ENCODE results near the gene TM9SF1.
A peak's percentile ranks its signal among the peaks of the same experiment; 100 is the strongest.

The TM9SF1 gene

GRCh38 chr14:24195186-24196070 is at the start of gene TM9SF1:
TSS of gene TM9SF1 (minus strand) at chr14:24195441. CDS start at chr14:24195019, 422 bp downstream.
- peak within 1 kb of the TSS; percentile 97 for H3K27ac Mint-ChIP-seq
- peak within 1 kb of the TSS; percentile 91 for H3K4me3 Mint-ChIP-seq
- no peaks in the 10 kb centered on the region for H3K9me3 Mint-ChIP-seq (ENCODE audit: low read depth)
- H3K27me3 Mint-ChIP-seq = no peaks in the 10 kb centered on the region
- H3K36me3 Mint-ChIP-seq = peaks cover 14% of the 10 kb centered on the region
- peaks cover 54% of the 10 kb centered on the region for H3K4me1 Mint-ChIP-seq (ENCODE audit: low read depth)

DNA sequence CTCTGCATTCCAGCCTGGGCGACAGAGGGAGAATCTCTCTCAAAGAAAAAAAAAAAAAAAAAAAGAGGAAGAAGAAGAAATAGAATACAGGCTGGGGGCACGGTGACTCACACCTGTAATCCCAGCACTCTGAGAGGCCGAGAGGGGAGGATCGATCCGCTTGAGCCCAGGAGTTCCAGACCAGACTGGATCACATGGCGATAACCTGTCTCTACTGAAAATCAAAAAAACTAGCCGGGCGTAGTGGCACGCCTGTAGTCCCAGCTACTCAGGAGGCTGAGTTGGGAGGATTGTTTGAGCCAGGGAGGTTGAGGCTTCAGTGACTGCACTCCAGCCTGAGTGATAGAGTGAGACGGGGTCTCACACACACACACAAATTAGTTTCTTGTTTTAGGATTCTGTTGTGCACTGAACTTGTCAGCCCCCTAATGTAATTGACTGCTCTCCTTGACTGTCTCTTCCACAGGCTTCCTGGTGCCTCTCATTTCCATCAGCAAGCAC is 48.1 kb upstream of the TM9SF1 start:
- Mint-ChIP-seq H3K27me3 (no peaks in the 10 kb centered on the region), H3K36me3 (no peaks in the 10 kb centered on the region), H3K4me3 (peak overlapping the region; percentile 97), H3K4me1 (ENCODE audit: low read depth) (peaks cover 58% of the 10 kb centered on the region), H3K27ac (peak overlapping the region; percentile 100), H3K9me3 (ENCODE audit: low read depth) (no peaks in the 10 kb centered on the region)

DNA sequence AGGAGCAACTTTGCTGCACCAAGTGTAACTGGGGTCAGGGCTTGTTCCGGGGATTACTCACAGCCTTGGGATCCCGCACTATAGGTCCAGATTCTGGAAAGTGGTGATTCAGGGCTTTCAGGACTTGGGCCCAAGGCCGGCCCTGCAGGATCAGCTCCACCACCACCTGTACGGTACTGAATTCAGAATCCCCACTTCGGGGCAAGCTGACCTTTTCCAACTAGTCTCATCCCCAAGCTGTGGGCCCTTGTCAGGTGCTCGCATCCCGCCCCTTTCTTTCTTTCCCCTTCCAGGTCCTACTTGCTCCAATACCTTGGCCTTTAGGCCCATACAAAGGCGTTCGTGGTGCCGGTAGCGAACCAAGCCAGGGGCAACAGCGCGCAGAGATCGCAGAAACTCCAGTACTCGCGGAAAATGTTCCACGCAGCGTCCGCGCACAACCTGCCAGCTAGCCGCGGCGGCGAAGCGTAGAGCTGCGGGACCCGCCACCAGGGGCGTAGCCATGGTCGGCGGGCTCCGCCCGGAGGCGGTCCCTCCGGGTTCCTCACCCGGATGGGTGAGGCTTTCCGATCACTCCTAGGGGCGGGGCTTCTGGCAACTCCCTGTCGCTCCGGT is 46.7 kb upstream of the TM9SF1 start:
- H3K4me3 Mint-ChIP-seq = peak overlapping the region; percentile 97
- H3K27ac Mint-ChIP-seq = peak overlapping the region; percentile 100
- H3K27me3 Mint-ChIP-seq = no peaks in the 10 kb centered on the region
- H3K9me3 Mint-ChIP-seq (ENCODE audit: low read depth) = no peaks in the 10 kb centered on the region
- peaks cover 63% of the 10 kb centered on the region for H3K4me1 Mint-ChIP-seq (ENCODE audit: low read depth)
- no peaks in the 10 kb centered on the region for H3K36me3 Mint-ChIP-seq

DNA sequence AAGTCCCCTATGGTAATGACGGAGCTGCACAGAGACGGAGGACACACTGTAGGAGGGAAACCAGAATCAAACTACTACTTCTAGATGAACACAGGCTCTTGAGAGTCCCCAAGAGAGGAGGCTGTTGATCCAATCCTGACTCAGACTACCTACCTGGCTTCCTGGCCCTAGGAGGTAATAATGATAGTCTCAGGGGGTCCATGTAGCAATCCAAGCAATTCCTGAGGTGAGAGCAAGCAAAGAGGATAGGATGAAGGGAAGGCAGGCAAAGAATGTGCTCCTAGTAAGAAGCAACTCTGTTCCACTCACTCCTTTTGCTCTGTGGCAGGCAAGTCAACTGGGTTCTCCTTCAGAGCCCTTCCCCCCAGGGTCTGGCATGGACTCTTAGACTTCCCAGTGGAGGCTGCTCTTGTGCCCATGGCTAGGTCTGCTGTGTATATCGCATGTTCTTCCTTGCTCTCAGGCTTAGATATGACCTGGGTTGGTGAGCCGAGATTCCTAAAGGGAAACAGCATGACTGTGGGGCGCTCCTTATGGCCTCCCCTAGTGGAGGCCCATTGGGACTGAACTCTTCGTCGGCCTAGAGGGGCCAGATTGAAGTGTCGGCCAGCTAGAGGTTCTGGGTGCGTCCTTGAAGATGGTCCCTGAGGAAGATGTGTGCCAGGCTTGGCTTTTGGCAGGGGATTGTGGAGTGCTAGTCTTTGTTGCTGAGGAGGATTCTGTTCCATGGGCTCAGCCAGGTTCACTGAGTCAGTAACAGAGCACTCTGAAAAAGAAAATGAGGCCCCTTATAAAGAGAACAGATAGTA is 45.1 kb upstream of the TM9SF1 start:
- Mint-ChIP-seq H3K4me1 (ENCODE audit: low read depth) (peaks cover 69% of the 10 kb centered on the region), H3K36me3 (peaks cover 4% of the 10 kb centered on the region), H3K9me3 (ENCODE audit: low read depth) (no peaks in the 10 kb centered on the region), H3K27me3 (no peaks in the 10 kb centered on the region), H3K27ac (peak overlapping the region; percentile 30), H3K4me3 (peak overlapping the region; percentile 97)

- Mint-ChIP-seq H3K4me3 (peak overlapping the region; percentile 97), H3K4me1 (ENCODE audit: low read depth) (peaks cover 78% of the 10 kb centered on the region), H3K27me3 (no peaks in the 10 kb centered on the region), H3K9me3 (ENCODE audit: low read depth) (no peaks in the 10 kb centered on the region), H3K36me3 (peaks cover 6% of the 10 kb centered on the region), H3K27ac (peak overlapping the region; percentile 81)
Measured at GRCh38 chr14:24238527-24239037, 43.3 kb upstream of the TM9SF1 start.

DNA sequence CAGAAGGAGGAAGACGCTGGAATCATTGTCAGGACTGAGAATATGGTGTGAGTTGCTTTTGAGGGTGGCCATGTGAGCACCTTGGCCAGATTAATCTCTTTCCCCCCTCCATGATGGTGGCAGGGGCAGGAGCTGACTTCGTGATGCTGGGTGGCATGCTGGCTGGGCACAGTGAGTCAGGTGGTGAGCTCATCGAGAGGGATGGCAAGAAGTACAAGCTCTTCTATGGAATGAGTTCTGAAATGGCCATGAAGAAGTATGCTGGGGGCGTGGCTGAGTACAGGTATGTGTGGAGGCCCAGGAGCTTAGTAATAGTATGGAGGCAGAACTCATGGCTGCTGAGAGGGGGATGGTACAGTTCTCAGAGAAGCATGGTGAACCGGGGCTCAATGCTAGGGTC is 42.9 kb upstream of the TM9SF1 start:
- H3K4me1 Mint-ChIP-seq (ENCODE audit: low read depth) = peaks cover 77% of the 10 kb centered on the region
- H3K27ac Mint-ChIP-seq = peak overlapping the region; percentile 81
- H3K27me3 Mint-ChIP-seq = no peaks in the 10 kb centered on the region
- peaks cover 6% of the 10 kb centered on the region for H3K36me3 Mint-ChIP-seq
- H3K4me3 Mint-ChIP-seq = peak overlapping the region; percentile 3
- H3K9me3 Mint-ChIP-seq (ENCODE audit: low read depth) = no peaks in the 10 kb centered on the region

DNA sequence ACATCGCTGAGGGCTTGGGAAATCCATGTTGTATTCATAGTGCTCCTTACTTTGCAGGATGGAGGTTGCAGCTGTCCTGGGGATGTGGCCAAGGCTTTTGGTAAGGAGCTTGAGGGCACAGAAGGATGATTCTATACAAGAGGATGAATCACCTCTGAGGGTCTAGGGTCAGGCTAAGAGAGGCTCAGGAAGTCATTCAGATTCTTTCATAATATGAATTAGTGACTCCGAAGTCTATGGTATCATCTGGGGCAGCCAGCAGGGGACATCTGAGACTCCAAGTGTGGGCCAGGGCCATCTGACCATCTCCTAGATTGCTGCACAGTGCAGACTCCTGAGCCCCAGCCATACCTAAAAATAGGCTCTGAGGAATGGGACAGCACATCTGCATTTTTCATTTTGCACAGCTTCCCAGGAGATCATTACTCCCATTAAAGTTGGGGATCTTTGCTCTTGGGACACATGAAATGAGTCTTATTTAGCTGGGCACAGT is 42.3 kb upstream of the TM9SF1 start:
- no peaks in the 10 kb centered on the region for H3K9me3 Mint-ChIP-seq (ENCODE audit: low read depth)
- H3K4me3 Mint-ChIP-seq = no peak overlapping the region
- H3K27me3 Mint-ChIP-seq = no peaks in the 10 kb centered on the region
- peaks cover 72% of the 10 kb centered on the region for H3K4me1 Mint-ChIP-seq (ENCODE audit: low read depth)
- H3K27ac Mint-ChIP-seq = peak overlapping the region; percentile 81
- peaks cover 6% of the 10 kb centered on the region for H3K36me3 Mint-ChIP-seq

DNA sequence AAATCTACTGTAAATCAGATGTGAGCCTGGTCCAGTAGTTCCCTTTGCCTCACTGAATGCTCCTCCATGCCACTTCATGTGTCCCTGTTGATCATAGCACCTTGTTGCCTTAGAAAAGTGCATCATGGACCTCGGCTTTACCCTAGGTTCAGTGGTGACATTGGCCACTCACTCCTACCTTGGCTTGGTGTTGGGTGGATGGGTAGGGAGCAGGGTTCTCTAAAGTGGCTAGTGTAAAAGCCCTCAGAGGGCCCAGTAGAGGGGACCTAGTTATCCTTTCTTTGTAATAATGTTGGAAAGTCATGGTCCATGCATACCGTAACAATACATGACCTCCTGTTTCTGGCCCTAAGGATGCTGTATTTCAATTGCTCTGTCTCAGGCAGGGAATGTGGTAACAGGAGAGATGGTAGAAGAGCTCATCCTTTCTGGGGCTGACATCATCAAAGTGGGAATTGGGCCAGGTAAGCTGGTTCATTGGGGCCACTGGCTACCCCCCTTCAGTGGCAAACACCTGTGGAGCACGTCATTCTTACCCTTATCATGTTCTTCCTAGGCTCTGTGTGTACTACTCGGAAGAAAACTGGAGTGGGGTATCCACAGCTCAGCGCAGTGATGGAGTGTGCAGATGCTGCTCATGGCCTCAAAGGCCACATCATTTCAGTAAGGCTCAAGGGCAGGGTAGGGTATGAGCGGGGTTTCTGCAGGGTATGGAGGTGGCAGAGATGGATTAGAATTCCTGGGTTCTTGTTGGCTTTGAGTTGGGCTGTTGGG is 41.6 kb upstream of the TM9SF1 start:
- Mint-ChIP-seq H3K27ac (peak overlapping the region; percentile 76), H3K36me3 (peaks cover 6% of the 10 kb centered on the region), H3K27me3 (no peaks in the 10 kb centered on the region), H3K9me3 (ENCODE audit: low read depth) (no peaks in the 10 kb centered on the region), H3K4me1 (ENCODE audit: low read depth) (peaks cover 72% of the 10 kb centered on the region), H3K4me3 (no peak overlapping the region)

DNA sequence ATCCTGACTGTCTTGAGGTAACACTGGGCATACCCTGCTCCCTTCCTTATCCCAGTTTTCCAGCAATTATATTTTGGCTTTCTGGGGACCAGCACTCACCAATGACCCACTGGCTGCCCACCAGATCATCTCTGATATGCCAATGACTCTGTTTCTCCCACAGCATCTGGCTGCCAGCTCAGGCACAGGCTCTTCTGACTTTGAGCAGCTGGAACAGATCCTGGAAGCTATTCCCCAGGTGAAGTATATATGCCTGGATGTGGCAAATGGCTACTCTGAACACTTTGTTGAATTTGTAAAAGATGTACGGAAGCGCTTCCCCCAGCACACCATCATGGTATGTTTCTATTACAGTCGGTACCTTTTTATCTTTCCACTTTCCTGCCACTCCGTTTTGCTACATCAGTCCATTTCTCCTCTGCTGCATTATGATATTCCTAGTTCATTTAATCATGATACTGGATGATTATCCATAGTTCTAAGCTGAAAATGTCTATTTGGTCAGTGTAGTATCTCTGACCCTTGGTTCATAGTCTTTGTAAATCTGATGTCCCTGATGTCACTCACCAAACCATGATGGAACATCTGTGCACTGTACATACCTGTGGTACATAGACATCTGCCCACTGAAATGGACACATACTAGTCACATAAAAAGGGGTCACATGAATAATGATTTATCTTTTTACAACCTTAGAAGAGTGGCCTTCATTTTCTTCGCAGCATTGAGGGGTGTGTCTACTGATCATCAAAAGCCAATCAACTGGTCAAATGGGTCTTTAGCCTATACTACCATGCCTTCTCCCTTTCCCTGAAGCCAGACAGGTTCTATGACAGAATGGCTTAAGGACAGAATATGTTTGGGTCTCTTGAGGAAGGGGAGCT is 40.8 kb upstream of the TM9SF1 start:
- Mint-ChIP-seq H3K4me3 (no peak overlapping the region), H3K9me3 (ENCODE audit: low read depth) (no peaks in the 10 kb centered on the region), H3K27me3 (no peaks in the 10 kb centered on the region), H3K36me3 (peaks cover 6% of the 10 kb centered on the region), H3K4me1 (ENCODE audit: low read depth) (peaks cover 72% of the 10 kb centered on the region), H3K27ac (peak overlapping the region; percentile 30)

DNA sequence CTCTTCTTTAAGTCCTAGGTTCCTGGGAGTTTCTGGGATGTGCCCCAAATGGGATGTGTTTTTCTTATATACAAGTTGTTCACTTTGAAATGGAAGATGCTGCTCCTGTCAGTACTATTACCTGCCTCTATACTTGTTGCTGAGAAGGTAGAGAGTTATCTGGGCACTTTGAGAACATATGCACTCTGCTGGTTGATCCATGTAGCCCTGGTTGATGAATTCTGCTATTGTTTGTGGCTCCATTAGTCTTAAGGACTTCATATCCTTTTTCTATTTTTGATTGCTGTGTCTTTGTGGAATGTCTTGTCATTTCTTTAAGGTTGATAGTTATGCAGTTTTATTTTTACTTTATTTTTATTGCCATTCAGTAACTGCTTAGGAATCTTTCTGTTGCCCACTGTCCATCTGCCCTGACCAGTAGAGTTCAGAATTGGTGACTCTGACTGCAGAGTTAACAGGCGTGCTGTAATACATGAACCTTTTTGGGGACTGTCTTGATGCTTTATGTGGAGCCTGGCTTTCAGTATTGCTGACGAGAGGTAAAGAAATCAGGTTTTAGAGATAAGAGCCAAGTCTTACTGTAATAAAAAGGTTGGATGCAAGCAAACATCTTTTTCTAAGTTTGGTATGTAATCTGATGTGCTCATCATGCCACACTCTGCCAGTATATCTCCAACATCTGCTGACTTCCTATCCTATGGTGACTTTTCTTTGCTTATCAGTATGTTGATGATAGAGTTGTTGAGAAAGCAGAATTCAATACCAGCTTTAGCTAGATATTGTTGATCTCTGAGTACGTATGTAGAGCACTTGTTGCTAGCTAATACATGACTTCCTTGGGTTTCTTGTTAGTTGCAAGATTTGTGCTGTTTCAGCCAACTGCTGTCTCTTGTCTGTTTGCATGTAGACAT is 39.1 kb upstream of the TM9SF1 start:
- Mint-ChIP-seq H3K27ac (peak overlapping the region; percentile 96), H3K4me1 (ENCODE audit: low read depth) (peaks cover 58% of the 10 kb centered on the region), H3K9me3 (ENCODE audit: low read depth) (no peaks in the 10 kb centered on the region), H3K4me3 (peak overlapping the region; percentile 99), H3K36me3 (peaks cover 6% of the 10 kb centered on the region), H3K27me3 (no peaks in the 10 kb centered on the region)

GRCh38 chr14:24233538-24233866 is 38.3 kb upstream of the TM9SF1 start:
- H3K27me3 Mint-ChIP-seq = no peaks in the 10 kb centered on the region
- H3K9me3 Mint-ChIP-seq (ENCODE audit: low read depth) = no peaks in the 10 kb centered on the region
- H3K27ac Mint-ChIP-seq = peak overlapping the region; percentile 96
- H3K36me3 Mint-ChIP-seq = peaks cover 6% of the 10 kb centered on the region
- peaks cover 52% of the 10 kb centered on the region for H3K4me1 Mint-ChIP-seq (ENCODE audit: low read depth)
- H3K4me3 Mint-ChIP-seq = peak overlapping the region; percentile 99

GRCh38 chr14:24232645-24233537 is 37.6 kb upstream of the TM9SF1 start, which contains the start of gene GMPR2:
TSS of gene GMPR2 (plus strand) at chr14:24232929. CDS start at chr14:24233254, 325 bp downstream.
- H3K36me3 Mint-ChIP-seq = peaks cover 6% of the 10 kb centered on the region
- peak within 1 kb of the TSS; percentile 99 for H3K4me3 Mint-ChIP-seq
- H3K9me3 Mint-ChIP-seq (ENCODE audit: low read depth) = no peaks in the 10 kb centered on the region
- no peaks in the 10 kb centered on the region for H3K27me3 Mint-ChIP-seq
- peaks cover 46% of the 10 kb centered on the region for H3K4me1 Mint-ChIP-seq (ENCODE audit: low read depth)
- peak within 1 kb of the TSS; percentile 96 for H3K27ac Mint-ChIP-seq

Measured in activated naive CD8-positive, alpha-beta T cell (primary cell).